Adipose tissue (tissue), 3 donors: ENCODE results near the gene HIGD2B. TPM values are rescaled to one million over a fixed set of nuclear protein-coding genes. Genes with fewer than 3 reads are reported as not detected.
"Not testable (repeated sequence)": the region's sequence is repeated elsewhere in the genome, so short reads cannot be mapped to it uniquely, and the experiment has no call there.

ENCODE experiments used
- H3K27ac ChIP-seq: one replicate; pipeline ENCODE4 v1.5.1; 2013; ENCODE audit warnings: low read depth, low read length
- WGBS, 3 donors: extraction: QIAGEN DNeasy Blood & Tissue Kit; methylation state at CpG; one replicate each; pipeline ENCODE4 v1.1.7; 2013; 5-methylcytosine and 5-hydroxymethylcytosine counted together
- polyA plus RNA-seq, 3 donors: library from polyadenylated mRNA; stranded (reverse); fragments of 200-250 nt; gene quantifications; one replicate each; pipeline ENCODE4 v1.2.3, GENCODE V29; 2013
- donor health status: healthy with polysubstance abuse.
- donor health status: Bipolar disorder and iron deficiency.
- donor health status: healthy.

The HIGD2B gene
- under 1 TPM in 1 of 3 donors, not detected in 2; 0.09 TPM for polyA plus RNA-seq

GRCh38 chr15:72685925-72686794, at the start of gene HIGD2B, which contains the start of gene BBS4:
Gene HIGD2B (minus strand): TSS chr15:72686182. CDS start chr15:72676374, 9,808 bp downstream.
Gene BBS4 (plus strand): TSS chr15:72686207. CDS start chr15:72686228, 21 bp downstream.
- H3K27ac ChIP-seq, result peak within 1 kb of the TSS; percentile 65
- 0% methylated on average over 49 of the region's 49 CpGs for WGBS, 3 donors

DNA sequence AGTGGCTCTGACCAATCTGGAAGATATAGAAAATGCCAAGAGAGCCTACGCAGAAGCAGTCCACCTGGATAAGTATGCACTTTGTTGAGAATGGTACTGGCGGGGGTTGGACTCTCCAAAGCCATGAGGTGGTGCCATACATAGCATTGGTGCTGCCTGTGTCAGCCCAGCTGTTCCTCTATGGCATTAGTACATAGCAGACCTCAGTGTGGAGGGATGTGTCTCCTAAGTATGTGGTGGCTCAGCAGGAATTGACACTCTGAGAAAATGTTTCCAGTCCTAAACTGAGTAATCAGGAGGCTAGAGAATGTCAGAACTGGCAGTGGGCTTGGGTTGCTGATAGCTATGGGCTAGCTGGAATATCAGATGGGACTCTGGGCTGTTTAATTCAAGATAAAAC, 49.1 kb upstream of the HIGD2B start:
- WGBS, 3 donors, result 94 to 98% (median 95%) methylated on average over 2 of the region's 2 CpGs
- no peak overlapping the region for H3K27ac ChIP-seq

DNA sequence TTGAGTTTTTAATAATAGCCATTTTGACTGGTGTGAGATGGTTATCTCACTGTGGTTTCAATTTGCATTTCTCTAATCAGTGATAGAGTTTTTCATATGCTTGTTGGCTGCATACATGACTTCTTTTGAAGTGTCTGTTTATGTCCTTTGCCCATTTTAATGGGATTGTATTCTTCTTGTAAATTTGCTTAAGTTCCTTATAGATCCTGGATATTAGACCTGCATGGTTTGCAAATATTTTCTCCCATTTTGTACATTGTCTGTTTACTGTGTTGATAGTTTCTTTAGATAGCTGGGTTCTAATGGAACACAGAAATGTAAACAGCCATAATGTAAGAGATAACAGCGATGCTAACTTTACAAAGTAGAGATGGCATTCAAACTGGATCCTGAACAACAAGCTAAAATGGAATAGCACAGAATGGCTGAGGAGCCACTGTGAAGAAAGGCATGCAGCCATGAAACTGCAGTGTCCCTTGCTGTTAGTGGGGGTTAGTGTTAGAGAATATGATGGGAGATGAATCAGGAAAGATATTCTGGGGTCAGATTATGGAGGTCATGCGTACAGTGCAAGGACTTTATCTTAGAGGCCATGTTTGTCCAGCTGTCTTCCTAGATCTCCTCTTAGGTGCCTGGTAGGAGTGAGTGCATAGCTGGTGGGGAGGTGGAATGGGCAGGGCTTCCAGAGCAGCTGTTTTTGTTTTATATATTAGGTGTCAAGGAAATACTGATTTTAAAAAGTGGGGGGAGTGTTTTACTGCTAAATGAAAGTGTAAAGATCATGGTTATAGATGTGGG, 48.2 kb upstream of the HIGD2B start:
- 47 to 96% (median 93%) methylated on average over 2 of the region's 2 CpGs for WGBS, 3 donors
- H3K27ac ChIP-seq, result no peak overlapping the region

DNA sequence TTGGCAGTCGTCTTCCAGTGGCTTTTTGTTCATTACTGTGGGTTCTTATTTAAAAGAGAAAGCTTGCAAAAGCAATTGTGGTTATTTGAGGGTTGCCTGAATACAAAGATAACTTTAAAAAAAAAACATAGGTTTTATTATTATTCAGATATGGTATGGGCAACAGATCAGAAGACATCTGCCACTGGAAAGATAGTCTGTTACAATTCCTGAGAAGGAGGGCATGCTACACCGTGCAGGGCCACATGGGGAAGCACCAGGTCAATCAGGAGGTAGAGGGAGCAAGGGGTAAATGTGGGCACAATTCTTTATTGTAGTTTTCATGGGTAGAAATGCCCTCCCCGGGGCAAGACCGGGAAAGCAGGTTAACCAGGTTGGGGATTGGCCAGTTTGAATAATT, 46.5 kb upstream of the HIGD2B start:
- H3K27ac ChIP-seq, result no peak overlapping the region
- WGBS, 3 donors, result 91 to 96% (median 94%) methylated on average over 4 of the region's 4 CpGs

GRCh38 chr15:72732086-72732485, 46.1 kb upstream of the HIGD2B start:
- H3K27ac ChIP-seq, result no peak overlapping the region

- 94 to 100% (median 94%) methylated on average over 1 of the region's 1 CpG for WGBS, 3 donors
- H3K27ac ChIP-seq, result no peak overlapping the region
Measured at GRCh38 chr15:72728821-72729220, 42.8 kb upstream of the HIGD2B start.

DNA sequence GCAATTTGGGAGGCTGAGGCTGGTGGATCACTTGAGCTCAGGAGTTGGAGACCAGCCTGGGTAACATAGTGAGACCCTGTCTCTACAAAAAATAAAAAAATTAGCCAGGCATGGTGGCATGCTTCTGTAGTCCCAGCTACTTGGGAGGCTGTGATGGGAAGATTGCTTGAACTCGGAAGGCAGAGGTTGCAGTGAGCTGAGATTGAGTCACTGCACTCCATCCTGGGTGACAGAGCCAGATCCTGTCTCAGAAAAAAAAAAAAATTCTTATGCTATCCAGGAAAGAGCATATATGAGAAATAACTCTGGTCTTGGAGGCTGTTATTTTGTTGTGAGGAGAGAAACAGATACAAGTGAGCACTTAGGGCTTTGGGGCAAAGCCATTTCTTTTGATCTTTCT, 42.3 kb upstream of the HIGD2B start:
- not testable (repeated sequence) for H3K27ac ChIP-seq
- 84 to 97% (median 96%) methylated on average over 1 of the region's 1 CpG for WGBS, 3 donors

- no peak overlapping the region for H3K27ac ChIP-seq
Measured at GRCh38 chr15:72727154-72727553, 41.2 kb upstream of the HIGD2B start.

- H3K27ac ChIP-seq, result not testable (repeated sequence)
- WGBS, 3 donors, result 94 to 99% (median 96%) methylated on average over 6 of the region's 6 CpGs
Measured at GRCh38 chr15:72725851-72726250, 39.9 kb upstream of the HIGD2B start.

- WGBS, 3 donors, result 72 to 91% (median 78%) methylated on average over 3 of the region's 3 CpGs
- no peak overlapping the region for H3K27ac ChIP-seq
Measured at GRCh38 chr15:72725446-72725845, 39.5 kb upstream of the HIGD2B start.

- H3K27ac ChIP-seq, result no peak overlapping the region
- 76 to 91% (median 85%) methylated on average over 1 of the region's 1 CpG for WGBS, 3 donors
Measured at GRCh38 chr15:72724028-72724427, 38.0 kb upstream of the HIGD2B start.

- H3K27ac ChIP-seq, result no peak overlapping the region
- 23 to 41% (median 37%) methylated on average over 3 of the region's 3 CpGs for WGBS, 3 donors
Measured at GRCh38 chr15:72722071-72722696, 36.2 kb upstream of the HIGD2B start.

DNA sequence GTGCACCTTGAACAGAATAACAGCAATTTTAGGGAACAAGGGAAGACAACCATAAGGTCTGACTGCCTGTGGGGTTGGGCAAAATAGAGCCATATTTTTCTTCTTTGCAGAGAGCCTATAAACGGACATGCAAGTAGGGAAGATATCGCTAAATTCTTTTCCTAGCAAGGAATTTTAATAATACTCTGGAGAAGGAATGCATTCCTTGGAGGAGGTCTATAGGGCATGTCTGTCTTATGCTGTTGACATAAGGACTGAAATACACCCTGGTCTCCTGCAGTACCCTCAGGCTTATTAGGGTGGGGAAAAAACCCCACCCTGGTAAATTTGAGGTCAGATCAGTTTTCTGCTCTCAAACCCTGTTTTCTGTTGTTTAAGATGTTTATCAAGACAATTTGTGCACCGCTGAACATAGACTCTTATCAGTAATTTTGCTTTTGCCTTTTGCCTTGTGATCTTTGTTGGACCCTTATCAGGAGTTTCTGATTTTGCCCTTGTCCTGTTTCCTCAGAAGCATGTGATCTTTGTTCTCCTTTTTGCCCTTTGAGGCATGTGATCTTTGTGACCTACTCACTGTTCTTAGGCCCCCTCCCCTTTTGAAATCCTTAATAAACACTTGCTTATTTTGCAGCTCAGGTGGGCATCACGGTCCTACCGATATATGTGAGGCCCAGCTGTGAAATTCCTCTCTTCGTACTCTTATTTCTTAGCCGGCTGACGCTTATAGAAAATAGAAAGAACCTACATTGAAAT, 22.7 kb upstream of the HIGD2B start:
- H3K27ac ChIP-seq, result not testable (repeated sequence)
- 86 to 89% (median 86%) methylated on average over 8 of the region's 8 CpGs for WGBS, 3 donors

DNA sequence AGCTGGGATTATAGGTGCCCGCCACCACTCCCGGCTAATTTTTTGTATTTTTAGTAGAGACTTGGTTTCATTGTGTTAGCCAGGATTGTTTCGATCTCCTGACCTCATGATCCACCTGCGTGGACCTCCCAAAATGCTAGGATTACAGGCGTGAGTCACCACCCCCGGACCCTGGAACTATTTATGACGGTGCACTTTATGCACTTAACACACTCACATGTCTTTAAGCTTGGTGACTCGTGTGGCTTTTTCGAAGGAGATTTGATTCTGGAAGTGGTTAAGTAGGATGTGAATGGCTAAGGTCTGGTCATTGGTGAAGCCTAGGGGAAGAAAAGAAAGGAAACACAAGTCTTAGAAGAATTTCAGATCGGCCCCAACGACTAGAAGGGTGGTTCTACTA, 20.3 kb upstream of the HIGD2B start:
- 93 to 96% (median 95%) methylated on average over 11 of the region's 11 CpGs for WGBS, 3 donors
- H3K27ac ChIP-seq, result no peak overlapping the region

- H3K27ac ChIP-seq, result no peak overlapping the region
- WGBS, 3 donors, result 93 to 95% (median 95%) methylated on average over 9 of the region's 9 CpGs
Measured at GRCh38 chr15:72700076-72700475, 14.1 kb upstream of the HIGD2B start.

DNA sequence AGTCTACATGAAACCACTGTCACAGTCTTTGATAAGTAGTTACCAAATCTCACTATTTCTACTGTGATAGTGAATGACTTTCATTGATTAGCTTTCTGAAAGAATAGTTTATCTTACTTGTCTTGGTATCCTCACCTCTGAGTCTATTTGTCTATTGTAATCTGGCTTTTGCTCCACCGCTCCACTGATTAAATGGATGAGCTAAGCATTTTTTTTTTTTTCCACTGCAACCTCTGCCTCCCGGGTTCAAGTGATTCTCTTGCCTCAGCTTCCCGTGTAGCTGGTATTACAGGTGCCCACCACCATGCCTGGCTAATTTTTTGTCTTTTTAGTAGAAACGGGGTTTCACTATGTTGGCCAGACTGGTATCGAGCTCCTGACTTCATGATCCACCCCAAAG, 13.0 kb upstream of the HIGD2B start:
- no peak overlapping the region for H3K27ac ChIP-seq
- 84 to 92% (median 91%) methylated on average over 5 of the region's 5 CpGs for WGBS, 3 donors

DNA sequence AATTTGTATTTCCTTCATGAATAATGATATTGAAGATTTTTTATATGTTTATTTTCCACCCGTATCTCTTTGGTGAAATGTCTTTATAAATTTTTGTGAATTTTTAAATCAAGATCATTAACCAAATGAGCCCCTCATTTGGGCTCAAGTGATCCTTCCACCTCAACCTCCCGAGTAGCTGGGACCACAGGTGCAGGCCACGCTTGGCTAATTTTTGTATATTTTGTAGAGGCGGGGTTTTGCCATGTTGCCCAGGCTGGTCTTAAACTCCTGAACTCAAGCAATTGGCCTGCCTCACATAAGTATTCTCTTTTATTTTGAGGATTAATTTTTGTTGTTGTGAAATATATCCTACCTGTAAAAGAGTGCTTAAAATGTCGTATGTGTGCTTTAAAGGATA, 5.0 kb upstream of the HIGD2B start:
- 88 to 96% (median 93%) methylated on average over 5 of the region's 5 CpGs for WGBS, 3 donors
- no peak overlapping the region for H3K27ac ChIP-seq

GRCh38 chr15:72688697-72689096, 2.7 kb upstream of the HIGD2B start:
- no peak overlapping the region for H3K27ac ChIP-seq
- WGBS, 3 donors, result 95 to 98% (median 98%) methylated on average over 5 of the region's 5 CpGs
